HEK293T (cell line): ENCODE results near the gene MEAK7.

Source experiments
- CTCF ChIA-PET: fragments of 350-600 bp; formaldehyde crosslinking; extraction: SDS; loops from one replicate; lab custom pipeline; 2021; ENCODE audit warnings: antibody characterized with exemption, inconsistent platforms; lab: Yijun Ruan, JAX
- POLR2A ChIA-PET: fragments of 350-600 bp; formaldehyde crosslinking; extraction: SDS; loops from one replicate; lab custom pipeline; 2020; ENCODE audit warnings: antibody characterized with exemption, inconsistent platforms; lab: Yijun Ruan, JAX
- DNase-seq: peaks from one replicate; pipeline ENCODE4 v3.0.0; 2012; ENCODE audit warnings: mixed read lengths; ENCODE audit errors: extremely low spot score
- ARNT ChIP-seq: fragments of 450-650 bp; IDR thresholded peaks from 2 replicates; pipeline ENCODE4 v1.6.1; 2017; ENCODE audit warnings: mild to moderate bottlenecking
- BHLHE40 ChIP-seq: fragments of 450-650 bp; IDR thresholded peaks from 2 replicates; pipeline ENCODE4 v1.6.1; 2016; ENCODE audit warnings: mild to moderate bottlenecking, moderate library complexity, borderline replicate concordance
- CTBP1 ChIP-seq: fragments of 450-650 bp; IDR thresholded peaks from 2 replicates; pipeline ENCODE4 v1.6.1; 2016; ENCODE audit warnings: borderline replicate concordance
- ELF4 ChIP-seq: fragments of 450-650 bp; IDR thresholded peaks from 2 replicates; pipeline ENCODE4 v1.6.1; 2017; ENCODE audit warnings: antibody characterized with exemption
- FOXA1 ChIP-seq: fragments of 450-650 bp; IDR thresholded peaks from 2 replicates; pipeline ENCODE4 v1.6.1; 2016; ENCODE audit warnings: mild to moderate bottlenecking
- FOXK2 ChIP-seq: fragments of 450-650 bp; IDR thresholded peaks from 2 replicates; pipeline ENCODE4 v1.6.1; 2016; ENCODE audit warnings: mild to moderate bottlenecking
- FOXM1 ChIP-seq: fragments of 450-650 bp; IDR thresholded peaks from 2 replicates; pipeline ENCODE4 v1.6.1; 2017; ENCODE audit warnings: mild to moderate bottlenecking, borderline replicate concordance
- HDGF ChIP-seq: fragments of 450-650 bp; IDR thresholded peaks from 2 replicates; pipeline ENCODE4 v1.6.1; 2017; ENCODE audit warnings: antibody characterized with exemption, borderline replicate concordance
- L3MBTL2 ChIP-seq: fragments of 450-650 bp; conservative IDR thresholded peaks from 2 replicates; pipeline ENCODE4 v1.6.1; 2016; ENCODE audit warnings: mild to moderate bottlenecking
- LEF1 ChIP-seq: fragments of 450-650 bp; IDR thresholded peaks from 2 replicates; pipeline ENCODE4 v1.6.1; 2017; ENCODE audit warnings: mild to moderate bottlenecking, borderline replicate concordance
- NFRKB ChIP-seq: fragments of 450-650 bp; IDR thresholded peaks from 2 replicates; pipeline ENCODE4 v1.6.1; 2016; ENCODE audit warnings: mild to moderate bottlenecking, moderate library complexity
- SP1 ChIP-seq: fragments of 450-650 bp; IDR thresholded peaks from 2 replicates; pipeline ENCODE4 v1.6.1; 2017
- SUZ12 ChIP-seq: fragments of 450-650 bp; IDR thresholded peaks from 2 replicates; pipeline ENCODE4 v1.6.1; 2016; ENCODE audit warnings: mild to moderate bottlenecking
- TARDBP ChIP-seq: fragments of 450-650 bp; IDR thresholded peaks from 2 replicates; pipeline ENCODE4 v1.6.1; 2016
- ZNF384 ChIP-seq: fragments of 450-650 bp; IDR thresholded peaks from 2 replicates; pipeline ENCODE4 v1.6.1; 2016
- TF ChIP-seq, protein P1 (sequence below): fragments of 450-650 bp; IDR thresholded peaks from 2 replicates; pipeline ENCODE4 v1.6.1; 2016

Gene MEAK7

DNA sequence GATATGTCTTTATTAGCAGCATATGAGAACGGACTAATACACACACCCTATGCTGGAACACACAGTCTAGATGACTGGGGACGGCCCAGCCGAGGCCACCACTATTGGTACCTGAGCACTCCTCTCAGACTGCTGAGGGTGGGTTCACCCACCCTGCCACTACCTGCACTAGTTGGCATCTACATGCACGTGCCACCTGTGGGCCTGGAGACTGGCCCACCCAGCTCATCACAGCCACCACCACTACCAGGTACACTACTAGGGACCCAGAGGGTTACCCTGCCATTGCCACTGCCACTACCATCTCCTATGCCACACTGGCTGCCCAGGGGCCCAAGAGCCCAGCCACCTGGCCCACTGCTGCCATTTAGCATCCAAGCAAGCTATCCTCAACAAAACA, 32.5 kb downstream of the MEAK7 start:
- CTCF ChIA-PET, result no interaction called here
- POLR2A ChIA-PET, result no interaction called here
- TF ChIP-seq FOXK2 (no peak), ARNT (no peak), ZNF384 (no peak), CTBP1 (no peak), L3MBTL2 (no peak), NFRKB (no peak), BHLHE40 (no peak), TARDBP (no peak), SP1 (no peak), FOXM1 (no peak), HDGF (no peak), SUZ12 (no peak), ELF4 (no peak), FOXA1 (no peak), LEF1 (no peak)
- TF ChIP-seq, protein P1, sequence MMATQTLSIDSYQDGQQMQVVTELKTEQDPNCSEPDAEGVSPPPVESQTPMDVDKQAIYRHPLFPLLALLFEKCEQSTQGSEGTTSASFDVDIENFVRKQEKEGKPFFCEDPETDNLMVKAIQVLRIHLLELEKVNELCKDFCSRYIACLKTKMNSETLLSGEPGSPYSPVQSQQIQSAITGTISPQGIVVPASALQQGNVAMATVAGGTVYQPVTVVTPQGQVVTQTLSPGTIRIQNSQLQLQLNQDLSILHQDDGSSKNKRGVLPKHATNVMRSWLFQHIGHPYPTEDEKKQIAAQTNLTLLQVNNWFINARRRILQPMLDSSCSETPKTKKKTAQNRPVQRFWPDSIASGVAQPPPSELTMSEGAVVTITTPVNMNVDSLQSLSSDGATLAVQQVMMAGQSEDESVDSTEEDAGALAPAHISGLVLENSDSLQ, result no peak
- DNase-seq, result no peak

DNA sequence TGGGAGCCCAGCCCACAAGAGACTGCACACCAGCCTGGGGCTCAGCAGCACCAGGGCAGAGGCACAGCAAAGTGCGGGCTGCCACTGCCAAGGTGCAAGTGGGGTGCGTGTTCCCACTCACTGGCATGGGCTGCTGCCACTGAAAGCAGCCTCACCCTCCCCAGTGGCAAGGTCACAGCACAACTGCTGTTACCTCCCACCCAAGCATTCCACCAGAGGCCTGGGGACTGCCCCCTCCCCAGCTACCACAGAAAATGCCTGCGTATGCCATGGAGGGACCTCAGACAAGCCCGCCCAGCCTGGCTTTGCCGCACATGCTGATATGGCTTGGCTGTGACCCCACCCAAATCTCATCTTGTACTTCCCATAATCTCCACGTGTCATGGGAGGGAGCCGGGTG, 33.1 kb downstream of the MEAK7 start:
- no peak for DNase-seq
- POLR2A ChIA-PET, result no interaction called here
- no peak for TF ChIP-seq BHLHE40
- no peak for TF ChIP-seq CTBP1
- TF ChIP-seq FOXM1, result no peak
- no peak for TF ChIP-seq LEF1
- TF ChIP-seq TARDBP, result no peak
- no peak for TF ChIP-seq NFRKB
- no peak for TF ChIP-seq HDGF
- no peak for TF ChIP-seq FOXA1
- CTCF ChIA-PET, result no interaction called here

DNA sequence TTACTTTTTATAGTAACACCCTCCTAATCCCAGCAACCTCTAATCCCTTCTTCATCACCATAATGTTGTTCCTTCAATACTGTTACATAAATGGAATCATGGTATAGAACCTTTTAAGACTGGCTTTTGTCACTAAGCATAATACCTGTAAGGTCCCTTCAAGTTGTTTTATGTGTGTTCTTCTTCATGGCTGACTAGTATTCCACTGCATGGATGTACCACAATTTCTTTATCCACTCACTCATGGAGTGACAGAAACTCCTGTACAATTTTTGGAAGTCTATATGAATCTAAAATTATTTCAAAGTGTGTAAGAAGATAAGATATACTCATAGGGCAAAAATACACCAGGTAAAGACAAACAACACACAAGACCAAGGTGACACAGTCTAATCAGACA, 36.8 kb downstream of the MEAK7 start:
- TF ChIP-seq FOXA1 (no peak), CTBP1 (no peak), BHLHE40 (no peak)
- ChIA-PET CTCF (no interaction called here), POLR2A (no interaction called here)
- DNase-seq, result no peak

DNA sequence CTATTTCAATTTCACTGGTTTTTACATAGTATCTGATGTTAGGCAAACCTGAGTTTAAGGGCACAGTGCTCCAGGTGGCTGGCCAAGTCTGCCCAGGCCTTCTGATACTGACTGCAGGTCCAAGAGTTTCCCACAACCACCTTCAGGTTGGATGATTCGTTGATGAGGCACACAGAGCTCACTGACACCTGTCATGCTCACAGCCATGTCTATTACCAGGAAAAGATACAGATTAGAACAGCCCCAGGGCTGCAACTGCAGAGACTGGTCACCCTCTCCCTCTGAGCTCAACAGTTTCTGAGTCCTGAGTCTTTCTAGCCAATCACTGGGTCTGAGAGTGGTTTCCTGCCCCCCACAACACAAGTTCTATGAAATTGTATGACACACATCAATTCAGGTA, 37.2 kb downstream of the MEAK7 start:
- POLR2A ChIA-PET, result no interaction called here
- DNase-seq, result no peak
- TF ChIP-seq ELF4 (no peak), FOXK2 (no peak)
- CTCF ChIA-PET, result no interaction called here

DNA sequence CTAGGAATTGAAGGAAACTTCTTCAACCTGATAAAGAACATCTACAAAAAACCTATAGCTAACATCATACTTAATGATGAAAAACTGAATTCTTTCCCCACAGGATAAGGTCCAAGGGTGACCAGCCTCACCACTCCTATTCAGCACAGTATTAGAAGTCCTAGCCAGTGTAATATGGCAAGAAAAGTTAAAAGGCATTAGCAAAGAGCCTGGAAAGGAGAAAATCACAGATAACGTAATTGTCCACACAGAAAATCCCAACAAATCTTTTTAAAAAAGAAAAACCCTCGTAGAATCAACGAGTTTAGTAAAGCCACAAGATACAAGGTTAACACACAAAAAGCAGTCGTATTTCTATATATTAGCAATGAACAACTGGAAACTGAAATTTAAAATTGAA, 37.8 kb downstream of the MEAK7 start:
- DNase-seq, result no peak
- POLR2A ChIA-PET, result no interaction called here
- no peak for TF ChIP-seq L3MBTL2
- CTCF ChIA-PET, result no interaction called here

DNA sequence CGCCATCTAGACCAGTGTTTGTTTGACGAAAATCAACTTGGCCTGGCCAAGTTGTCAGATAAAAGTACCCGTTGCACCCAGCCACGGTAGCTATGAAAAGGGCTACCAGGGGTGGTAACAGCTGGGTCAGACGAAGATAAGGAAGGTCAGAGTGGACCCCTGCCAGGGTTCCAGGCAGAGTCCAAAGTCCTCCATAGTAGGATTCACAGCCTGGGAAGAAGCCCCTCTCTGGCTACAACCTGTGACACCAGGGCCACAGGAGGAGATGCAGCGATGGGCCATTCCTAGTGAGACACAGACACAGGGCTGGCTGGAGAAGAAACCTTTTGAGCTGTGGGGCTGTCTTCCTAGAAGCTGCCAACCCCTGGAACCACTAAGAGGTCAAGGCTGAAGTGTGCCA, 39.3 kb downstream of the MEAK7 start:
- DNase-seq, result no peak
- TF ChIP-seq, protein P1, result no peak
- no peak for TF ChIP-seq SP1
- no peak for TF ChIP-seq HDGF
- no peak for TF ChIP-seq FOXA1
- TF ChIP-seq NFRKB, result no peak
- no peak for TF ChIP-seq ELF4
- no peak for TF ChIP-seq BHLHE40
- TF ChIP-seq FOXK2, result no peak
- no peak for TF ChIP-seq ARNT
- TF ChIP-seq LEF1, result no peak
- no peak for TF ChIP-seq FOXM1
- no peak for TF ChIP-seq CTBP1
- TF ChIP-seq ZNF384, result no peak
- TF ChIP-seq L3MBTL2, result no peak
- no peak for TF ChIP-seq TARDBP
- no peak for TF ChIP-seq SUZ12
- ChIA-PET POLR2A (no interaction called here), CTCF (no interaction called here)

DNA sequence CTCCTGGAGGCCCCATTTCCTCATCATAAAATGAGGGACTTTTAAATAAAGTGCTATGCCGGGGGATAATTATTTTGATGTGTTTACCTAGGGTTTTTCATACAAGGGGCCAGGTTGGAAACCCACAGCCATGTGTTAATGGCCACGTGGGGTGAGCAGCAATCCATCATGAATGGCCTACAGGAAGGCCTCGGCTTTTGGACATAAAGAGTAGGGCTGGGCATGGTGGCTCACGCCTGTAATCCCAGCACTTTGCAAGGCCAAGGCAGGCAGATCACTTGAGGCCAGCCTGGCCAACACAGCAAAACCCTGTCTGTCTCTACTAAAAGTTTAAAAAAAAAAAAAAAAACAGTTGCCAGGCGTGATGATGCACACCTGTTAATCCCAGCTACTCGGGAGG, 40.3 kb downstream of the MEAK7 start:
- no peak for DNase-seq
- CTCF ChIA-PET, result no interaction called here
- TF ChIP-seq SUZ12, result no peak
- TF ChIP-seq SP1, result no peak
- no peak for TF ChIP-seq CTBP1
- TF ChIP-seq FOXM1, result no peak
- TF ChIP-seq, protein P1, result no peak
- no peak for TF ChIP-seq L3MBTL2
- no peak for TF ChIP-seq ELF4
- TF ChIP-seq BHLHE40, result no peak
- TF ChIP-seq FOXA1, result no peak
- TF ChIP-seq ZNF384, result no peak
- no peak for TF ChIP-seq LEF1
- no peak for TF ChIP-seq ARNT
- POLR2A ChIA-PET, result no interaction called here
